Adrenal gland (tissue), 5 donors: Measurements from ENCODE around the gene PIP5KL1.

ENCODE experiments used
- POLR2A ChIP-seq, 2 donors: fragments of 450-650 bp; IDR thresholded peaks; one replicate each; pipeline ENCODE4 v1.6.1; 2017; ENCODE audit warnings: antibody characterized with exemption in 2 of 2, mild to moderate bottlenecking in 2 of 2, moderate library complexity in 1 of 2
- TF ChIP-seq, protein P1 (sequence below), 6 experiments: fragments of 450-650 bp in 4 of 6; fragments of 200-600 bp in 2 of 6; sonication (generic) in 1 of 6; IDR thresholded peaks; 1 replicate in 5 of 6; 2 replicates in 1 of 6; pipeline versions ENCODE4 v1.5.1 to v1.8.0; 2016 to 2021; ENCODE audit warnings: antibody characterized with exemption in 6 of 6, mild to moderate bottlenecking in 2 of 6, moderate library complexity in 1 of 6
- donor health status: DM: no; HTN: no; CAD: no.

DNA sequence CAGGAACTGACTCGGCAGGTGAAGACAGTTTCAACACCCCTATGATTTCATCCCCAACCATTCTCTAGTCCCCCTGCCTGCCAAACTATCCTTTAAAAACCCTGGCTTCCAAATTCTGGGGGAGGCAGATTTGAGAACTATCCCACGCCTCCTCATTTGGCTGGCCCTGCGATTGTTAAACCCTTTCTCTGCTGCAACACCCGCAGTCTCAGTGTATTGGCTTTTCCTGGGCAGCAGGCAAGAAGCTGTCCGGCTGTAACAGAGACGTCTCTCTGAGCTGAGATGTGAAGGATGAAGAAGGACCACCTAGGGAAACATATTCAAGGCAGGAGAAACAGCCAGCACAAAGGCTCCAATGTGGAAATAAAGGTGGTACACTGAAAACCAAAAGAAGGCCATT, 37.7 kb downstream of the PIP5KL1 start:
- TF ChIP-seq, protein P1, sequence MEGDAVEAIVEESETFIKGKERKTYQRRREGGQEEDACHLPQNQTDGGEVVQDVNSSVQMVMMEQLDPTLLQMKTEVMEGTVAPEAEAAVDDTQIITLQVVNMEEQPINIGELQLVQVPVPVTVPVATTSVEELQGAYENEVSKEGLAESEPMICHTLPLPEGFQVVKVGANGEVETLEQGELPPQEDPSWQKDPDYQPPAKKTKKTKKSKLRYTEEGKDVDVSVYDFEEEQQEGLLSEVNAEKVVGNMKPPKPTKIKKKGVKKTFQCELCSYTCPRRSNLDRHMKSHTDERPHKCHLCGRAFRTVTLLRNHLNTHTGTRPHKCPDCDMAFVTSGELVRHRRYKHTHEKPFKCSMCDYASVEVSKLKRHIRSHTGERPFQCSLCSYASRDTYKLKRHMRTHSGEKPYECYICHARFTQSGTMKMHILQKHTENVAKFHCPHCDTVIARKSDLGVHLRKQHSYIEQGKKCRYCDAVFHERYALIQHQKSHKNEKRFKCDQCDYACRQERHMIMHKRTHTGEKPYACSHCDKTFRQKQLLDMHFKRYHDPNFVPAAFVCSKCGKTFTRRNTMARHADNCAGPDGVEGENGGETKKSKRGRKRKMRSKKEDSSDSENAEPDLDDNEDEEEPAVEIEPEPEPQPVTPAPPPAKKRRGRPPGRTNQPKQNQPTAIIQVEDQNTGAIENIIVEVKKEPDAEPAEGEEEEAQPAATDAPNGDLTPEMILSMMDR (IDR thresholded peaks at IDR 0.05): no peak
- TF ChIP-seq POLR2A (IDR thresholded peaks at IDR 0.05): no peak
